SU-DHL-6 (cell line): Measurements from ENCODE around the gene LRP1-AS.

Source experiments
- H2AFZ ChIP-seq: fragments of 200-600 bp; sonication (generic); 2 replicates; pipeline ENCODE4 v1.6.1; 2014; ENCODE audit warnings: low read depth, mild to moderate bottlenecking, moderate library complexity, mixed read lengths, antibody characterized with exemption, low read length; ENCODE audit not compliant: severe bottlenecking
- H3F3A ChIP-seq: fragments of 200-600 bp; shearing (Covaris generic); 2 replicates; pipeline ENCODE4 v1.6.0; 2016; ENCODE audit warnings: antibody characterized with exemption, mild to moderate bottlenecking; ENCODE audit not compliant: insufficient read depth
- H3K27ac ChIP-seq: fragments of 200-600 bp; sonication (generic); 2 replicates; pipeline ENCODE4 v1.5.1; 2016; ENCODE audit warnings: low read depth, mild to moderate bottlenecking, low read length, moderate library complexity, mixed read lengths
- H3K27me3 ChIP-seq: fragments of 200-600 bp; sonication (generic), shearing (Covaris generic); 2 replicates; pipeline ENCODE4 v1.6.0; 2014; ENCODE audit warnings: mild to moderate bottlenecking, low read length
- H3K36me3 ChIP-seq: fragments of 200-600 bp; sonication (generic); 2 replicates; pipeline ENCODE4 v1.6.1; 2014; ENCODE audit warnings: mild to moderate bottlenecking, low read length, mixed read lengths
- H3K4me2 ChIP-seq: fragments of 300-600, 200-600 bp; shearing (Covaris generic), sonication (generic); 2 replicates; pipeline ENCODE4 v1.6.0; 2014; ENCODE audit warnings: low read length, low read depth, mild to moderate bottlenecking; ENCODE audit not compliant: poor library complexity, severe bottlenecking
- H3K4me3 ChIP-seq: fragments of 200-600 bp; sonication (generic); 2 replicates; pipeline ENCODE4 v1.5.1; 2014; ENCODE audit warnings: antibody characterized with exemption, low read length, mild to moderate bottlenecking, mixed read lengths; ENCODE audit not compliant: insufficient read depth, poor library complexity, severe bottlenecking
- H3K79me2 ChIP-seq: fragments of 200-600 bp; sonication (generic); 2 replicates; pipeline ENCODE4 v1.6.1; 2014; ENCODE audit warnings: mild to moderate bottlenecking, low read length, moderate library complexity; ENCODE audit not compliant: insufficient read depth
- H3K9ac ChIP-seq: fragments of 200-600 bp; sonication (generic); 2 replicates; pipeline ENCODE4 v1.7.0; 2014; ENCODE audit warnings: mild to moderate bottlenecking, low read length
- H3K9me2 ChIP-seq: fragments of 200-600 bp; sonication (generic); replicated peaks from 2 replicates; pipeline ENCODE4 v1.6.1; 2014; ENCODE audit warnings: low read length; ENCODE audit not compliant: insufficient read depth
- H3K9me3 ChIP-seq: fragments of 200-600 bp; sonication (generic); 2 replicates; pipeline ENCODE4 v1.6.1; 2014; ENCODE audit warnings: low read length, mixed read lengths; ENCODE audit not compliant: insufficient read depth
- H4K20me1 ChIP-seq: fragments of 200-600 bp; sonication (generic); 2 replicates; pipeline ENCODE4 v1.6.1; 2014; ENCODE audit warnings: low read depth, mild to moderate bottlenecking, antibody characterized with exemption, low read length, moderate library complexity, mixed read lengths
- EZH2phosphoT487 ChIP-seq: fragments of 200-600 bp; sonication (generic), shearing (Covaris generic); conservative IDR thresholded peaks from 2 replicates; pipeline ENCODE4 v1.6.1; 2018; ENCODE audit warnings: mild to moderate bottlenecking, antibody characterized with exemption, low read length, moderate library complexity, mixed read lengths
- TF ChIP-seq, protein P1 (sequence below): fragments of 200-600 bp; sonication (generic); IDR thresholded peaks from one replicate; pipeline ENCODE4 v1.5.1; 2017; ENCODE audit warnings: antibody characterized with exemption, mild to moderate bottlenecking, low read length, moderate library complexity; ENCODE audit not compliant: insufficient read depth, poor library complexity, severe bottlenecking

The LRP1-AS gene

DNA sequence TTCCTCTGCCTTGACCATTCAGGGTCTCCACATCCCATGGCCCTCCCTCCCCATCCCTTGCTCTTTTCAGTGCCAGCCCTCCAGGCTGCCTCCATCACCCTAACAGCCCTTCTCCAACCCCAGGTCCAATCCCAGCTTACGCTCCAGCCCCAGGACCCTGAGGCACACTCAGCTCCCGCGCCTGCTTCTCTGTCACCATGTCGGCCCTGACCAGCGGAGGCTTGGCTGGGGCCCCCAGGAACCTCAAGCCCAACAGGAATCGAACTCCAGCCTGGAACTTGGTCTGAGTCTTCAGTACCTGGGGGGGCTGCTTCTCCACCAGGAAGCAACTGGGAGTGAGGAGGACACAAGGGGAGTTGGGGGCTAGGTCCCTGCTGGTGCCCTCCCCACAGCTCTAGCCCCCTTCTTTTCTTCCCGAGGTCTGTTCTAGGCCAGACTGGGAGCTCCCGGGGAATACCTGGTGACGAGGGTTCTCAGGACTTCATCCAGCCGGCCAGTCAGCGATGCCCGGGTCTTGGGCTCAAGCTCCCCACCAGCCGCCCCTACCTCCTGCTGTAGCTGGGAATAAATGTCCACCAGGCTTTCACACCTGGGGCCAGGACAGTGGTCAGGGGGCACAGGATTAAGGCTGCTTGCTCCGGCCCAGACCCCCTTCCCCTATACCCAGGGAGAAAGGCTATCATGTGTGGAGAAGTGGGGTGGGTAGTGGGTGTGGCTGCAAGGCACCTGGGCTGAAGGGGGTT lies 42.2 kb downstream of the LRP1-AS start:
- Histone ChIP-seq H3K36me3 (0 out of 2 replicates have a peak, but pooled peaks cover 2% of the 10 kb centered on the region), H3K27me3 (no peaks in the 10 kb centered on the region), H3K9me3 (no peaks in the 10 kb centered on the region), H3K9me2 (no peaks in the 10 kb centered on the region), H2AFZ (no peak overlapping the region), H4K20me1 (no peaks in the 10 kb centered on the region), H3K27ac (no peak overlapping the region), H3K9ac (no peak overlapping the region), H3F3A (0 out of 2 replicates have a peak, but pooled peaks cover 3% of the 10 kb centered on the region), H3K4me3 (no peak overlapping the region), H3K79me2 (peaks cover 25% of the 10 kb centered on the region), H3K4me2 (no peak overlapping the region)
- no peak for TF ChIP-seq EZH2phosphoT487
- TF ChIP-seq, protein P1, sequence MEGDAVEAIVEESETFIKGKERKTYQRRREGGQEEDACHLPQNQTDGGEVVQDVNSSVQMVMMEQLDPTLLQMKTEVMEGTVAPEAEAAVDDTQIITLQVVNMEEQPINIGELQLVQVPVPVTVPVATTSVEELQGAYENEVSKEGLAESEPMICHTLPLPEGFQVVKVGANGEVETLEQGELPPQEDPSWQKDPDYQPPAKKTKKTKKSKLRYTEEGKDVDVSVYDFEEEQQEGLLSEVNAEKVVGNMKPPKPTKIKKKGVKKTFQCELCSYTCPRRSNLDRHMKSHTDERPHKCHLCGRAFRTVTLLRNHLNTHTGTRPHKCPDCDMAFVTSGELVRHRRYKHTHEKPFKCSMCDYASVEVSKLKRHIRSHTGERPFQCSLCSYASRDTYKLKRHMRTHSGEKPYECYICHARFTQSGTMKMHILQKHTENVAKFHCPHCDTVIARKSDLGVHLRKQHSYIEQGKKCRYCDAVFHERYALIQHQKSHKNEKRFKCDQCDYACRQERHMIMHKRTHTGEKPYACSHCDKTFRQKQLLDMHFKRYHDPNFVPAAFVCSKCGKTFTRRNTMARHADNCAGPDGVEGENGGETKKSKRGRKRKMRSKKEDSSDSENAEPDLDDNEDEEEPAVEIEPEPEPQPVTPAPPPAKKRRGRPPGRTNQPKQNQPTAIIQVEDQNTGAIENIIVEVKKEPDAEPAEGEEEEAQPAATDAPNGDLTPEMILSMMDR: no peak

DNA sequence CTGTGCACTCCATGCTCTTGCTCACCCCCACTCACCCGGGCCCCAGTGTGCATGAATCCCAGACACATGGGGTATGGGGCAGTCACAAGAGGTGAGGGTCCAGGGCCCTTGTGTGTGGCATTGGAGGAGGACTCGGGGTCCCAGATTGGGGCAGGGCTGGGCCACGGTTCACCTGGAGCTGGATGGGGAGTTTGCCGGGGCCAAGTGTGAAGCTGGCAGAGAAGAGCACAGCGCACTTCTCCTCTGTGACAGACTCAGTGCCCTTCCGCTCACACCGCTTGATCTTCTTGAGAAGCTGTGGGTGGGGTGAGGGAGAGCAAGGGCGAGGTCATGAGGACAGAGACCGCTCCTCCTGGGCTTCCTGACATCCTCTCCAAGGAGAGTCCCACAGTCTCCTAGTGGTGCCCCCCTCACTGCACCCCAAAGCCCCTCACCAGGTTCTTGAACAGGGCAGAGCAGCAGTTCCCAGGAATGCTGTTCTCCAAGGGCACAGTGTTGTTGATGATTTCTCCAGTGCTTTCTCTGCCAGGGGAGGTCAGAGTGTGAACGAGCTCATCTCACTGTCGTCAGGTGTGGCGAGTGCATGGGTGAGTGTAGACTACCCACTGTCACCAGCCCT lies 43.0 kb downstream of the LRP1-AS start:
- no peak overlapping the region for H3K27ac ChIP-seq

DNA sequence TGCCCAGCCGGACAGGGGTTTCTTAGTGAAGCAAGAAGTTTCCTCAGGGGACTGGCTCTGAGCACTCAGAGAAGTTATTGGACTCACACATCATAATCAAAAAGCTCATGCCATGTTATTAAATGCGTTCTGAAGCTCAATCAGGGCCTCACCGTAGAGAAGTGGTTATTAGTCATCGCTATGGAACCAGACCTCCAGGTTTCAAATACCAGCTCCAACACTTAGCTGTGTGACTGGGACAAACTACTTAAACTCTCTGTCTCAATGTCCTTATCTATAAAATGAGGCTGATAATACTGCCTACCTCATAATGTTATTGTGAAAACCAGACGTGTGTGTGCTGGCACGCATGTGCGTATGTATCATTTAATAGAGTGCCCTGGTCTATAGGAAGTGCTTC lies 43.6 kb downstream of the LRP1-AS start:
- no peak overlapping the region for H2AFZ ChIP-seq
- peaks cover 14% of the 10 kb centered on the region for H3K79me2 ChIP-seq
- H3K27ac ChIP-seq: no peak overlapping the region
- 0 out of 2 replicates have a peak, but pooled peaks cover 2% of the 10 kb centered on the region for H3K36me3 ChIP-seq
- no peak overlapping the region for H3K4me2 ChIP-seq
- no peaks in the 10 kb centered on the region for H4K20me1 ChIP-seq
- TF ChIP-seq, protein P1: no peak
- TF ChIP-seq EZH2phosphoT487: no peak
- no peaks in the 10 kb centered on the region for H3K9me2 ChIP-seq
- no peaks in the 10 kb centered on the region for H3K9me3 ChIP-seq
- H3F3A ChIP-seq: no peaks in the 10 kb centered on the region
- H3K27me3 ChIP-seq: no peaks in the 10 kb centered on the region
- no peak overlapping the region for H3K9ac ChIP-seq
- H3K4me3 ChIP-seq: no peak overlapping the region

More for the DNA sequence above, 43.0 kb downstream of the LRP1-AS start:
- TF ChIP-seq, protein P1: no peak
- TF ChIP-seq EZH2phosphoT487: no peak
- no peak overlapping the region for H3K9ac ChIP-seq
- H2AFZ ChIP-seq: no peak overlapping the region
- 0 out of 2 replicates have a peak, but pooled peaks cover 2% of the 10 kb centered on the region for H3F3A ChIP-seq
- H3K36me3 ChIP-seq: 0 out of 2 replicates have a peak, but pooled peaks cover 2% of the 10 kb centered on the region
- no peak overlapping the region for H3K4me3 ChIP-seq
- H3K9me2 ChIP-seq: no peaks in the 10 kb centered on the region
- no peaks in the 10 kb centered on the region for H4K20me1 ChIP-seq
- no peaks in the 10 kb centered on the region for H3K27me3 ChIP-seq
- H3K79me2 ChIP-seq: peaks cover 17% of the 10 kb centered on the region
- H3K4me2 ChIP-seq: no peak overlapping the region
- H3K9me3 ChIP-seq: no peaks in the 10 kb centered on the region
